Kidney epithelial cell (primary cell): ENCODE data around the gene CHML. TPM values are rescaled to one million over a fixed set of nuclear protein-coding genes. Genes with fewer than 3 reads are reported as not detected.

Source experiments
- DNase-seq: peaks from one replicate; pipeline ENCODE4 v3.0.0-alpha.2; 2010; ENCODE audit warnings: low read depth
- H3K27me3 ChIP-seq: 2 replicates; pipeline ENCODE4 v1.6.0; 2011; ENCODE audit warnings: low read length; ENCODE audit not compliant: control insufficient read depth, insufficient read depth
- H3K36me3 ChIP-seq: 2 replicates; pipeline ENCODE4 v1.5.1; 2011; ENCODE audit warnings: low read length; ENCODE audit not compliant: control insufficient read depth, insufficient read depth
- H3K4me3 ChIP-seq: 2 replicates; pipeline ENCODE4 v1.5.1; 2011; ENCODE audit warnings: low read depth, mild to moderate bottlenecking, control low read depth, low read length
- total RNA-seq: library from RNA; depleted of rRNA; stranded (reverse); fragments of >200 nt; gene quantifications from 2 replicates; pipeline ENCODE4 v1.2.3, GENCODE V29; 2015
- TF ChIP-seq, protein P1 (sequence below): IDR thresholded peaks from 2 replicates; pipeline ENCODE4 v1.5.1; 2011; ENCODE audit warnings: mild to moderate bottlenecking, moderate library complexity, low read length, control low read depth, inconsistent platforms; ENCODE audit not compliant: insufficient read depth, poor library complexity, severe bottlenecking

Gene CHML
- total RNA-seq, 1 donor from 2014 or later = 20.5 TPM

DNA sequence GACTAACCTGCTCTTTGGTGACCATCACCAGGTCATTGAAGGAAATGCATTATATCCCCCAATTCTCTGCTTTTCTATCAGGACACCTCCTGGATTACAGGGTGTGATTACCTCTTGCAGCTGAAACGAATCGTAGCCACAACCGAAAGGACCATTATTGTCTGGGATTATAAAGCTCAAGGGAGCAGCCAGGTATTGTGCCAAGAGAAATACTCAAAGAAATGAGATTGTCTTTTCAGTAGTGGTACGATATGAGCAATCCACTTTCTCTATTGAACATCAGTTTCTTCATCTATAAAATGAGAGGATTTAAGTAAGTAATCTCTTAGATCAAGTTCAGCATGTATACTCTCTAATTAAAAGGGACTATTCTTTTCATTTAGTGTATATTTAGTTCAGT, 39.2 kb upstream of the CHML start:
- H3K4me3 ChIP-seq = no peak overlapping the region
- no peak for DNase-seq
- H3K36me3 ChIP-seq = no peaks in the 10 kb centered on the region
- TF ChIP-seq, protein P1, sequence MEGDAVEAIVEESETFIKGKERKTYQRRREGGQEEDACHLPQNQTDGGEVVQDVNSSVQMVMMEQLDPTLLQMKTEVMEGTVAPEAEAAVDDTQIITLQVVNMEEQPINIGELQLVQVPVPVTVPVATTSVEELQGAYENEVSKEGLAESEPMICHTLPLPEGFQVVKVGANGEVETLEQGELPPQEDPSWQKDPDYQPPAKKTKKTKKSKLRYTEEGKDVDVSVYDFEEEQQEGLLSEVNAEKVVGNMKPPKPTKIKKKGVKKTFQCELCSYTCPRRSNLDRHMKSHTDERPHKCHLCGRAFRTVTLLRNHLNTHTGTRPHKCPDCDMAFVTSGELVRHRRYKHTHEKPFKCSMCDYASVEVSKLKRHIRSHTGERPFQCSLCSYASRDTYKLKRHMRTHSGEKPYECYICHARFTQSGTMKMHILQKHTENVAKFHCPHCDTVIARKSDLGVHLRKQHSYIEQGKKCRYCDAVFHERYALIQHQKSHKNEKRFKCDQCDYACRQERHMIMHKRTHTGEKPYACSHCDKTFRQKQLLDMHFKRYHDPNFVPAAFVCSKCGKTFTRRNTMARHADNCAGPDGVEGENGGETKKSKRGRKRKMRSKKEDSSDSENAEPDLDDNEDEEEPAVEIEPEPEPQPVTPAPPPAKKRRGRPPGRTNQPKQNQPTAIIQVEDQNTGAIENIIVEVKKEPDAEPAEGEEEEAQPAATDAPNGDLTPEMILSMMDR = no peak
- no peaks in the 10 kb centered on the region for H3K27me3 ChIP-seq

DNA sequence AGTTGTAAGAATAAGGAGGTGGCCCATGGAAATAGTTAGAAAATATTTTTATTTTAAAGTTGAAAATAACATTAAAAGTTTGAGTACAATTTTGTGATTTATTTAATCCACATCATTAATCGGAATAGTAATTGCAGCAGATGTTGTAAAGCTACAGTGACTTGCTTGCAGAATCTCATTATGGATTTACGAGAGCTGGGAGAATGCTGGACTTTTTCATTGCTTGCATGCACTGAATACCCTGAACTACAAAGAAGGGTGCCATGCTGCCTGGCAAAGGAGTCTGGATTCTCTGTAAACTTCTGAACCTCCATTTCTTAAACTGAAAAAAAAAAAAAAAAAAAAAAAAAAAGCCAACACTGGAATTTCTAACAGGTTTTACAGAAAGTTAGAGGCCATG, 38.4 kb upstream of the CHML start:
- H3K4me3 ChIP-seq = no peak overlapping the region
- H3K27me3 ChIP-seq = no peaks in the 10 kb centered on the region
- TF ChIP-seq, protein P1 = no peak
- no peak for DNase-seq
- H3K36me3 ChIP-seq = no peaks in the 10 kb centered on the region

GRCh38 chr1:241677201-241677600, 37.0 kb upstream of the CHML start:
- Histone ChIP-seq H3K4me3 (no peak overlapping the region), H3K27me3 (no peaks in the 10 kb centered on the region), H3K36me3 (no peaks in the 10 kb centered on the region)
- TF ChIP-seq, protein P1 = no peak
- no peak for DNase-seq

DNA sequence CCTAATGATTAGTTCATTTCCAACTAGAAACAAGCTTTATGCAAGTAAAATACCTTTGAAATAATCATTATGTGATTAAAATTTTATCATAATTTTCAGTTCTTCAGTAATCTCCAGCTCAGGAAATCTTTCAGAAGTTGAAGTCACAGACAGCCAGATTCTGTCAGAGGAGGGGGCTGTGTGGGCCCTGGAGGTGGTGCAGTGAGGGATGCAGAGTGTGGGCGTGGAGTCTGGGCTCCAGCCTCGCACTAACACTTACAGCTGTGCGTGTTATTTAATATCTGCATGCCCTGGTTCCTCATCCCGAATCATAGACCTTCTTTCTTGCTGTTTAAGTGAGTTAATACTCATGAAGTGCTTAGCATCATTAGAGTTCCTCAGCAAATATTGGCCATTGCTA, 35.8 kb upstream of the CHML start:
- no peaks in the 10 kb centered on the region for H3K27me3 ChIP-seq
- TF ChIP-seq, protein P1 = no peak
- no peak for DNase-seq
- no peaks in the 10 kb centered on the region for H3K36me3 ChIP-seq
- no peak overlapping the region for H3K4me3 ChIP-seq

DNA sequence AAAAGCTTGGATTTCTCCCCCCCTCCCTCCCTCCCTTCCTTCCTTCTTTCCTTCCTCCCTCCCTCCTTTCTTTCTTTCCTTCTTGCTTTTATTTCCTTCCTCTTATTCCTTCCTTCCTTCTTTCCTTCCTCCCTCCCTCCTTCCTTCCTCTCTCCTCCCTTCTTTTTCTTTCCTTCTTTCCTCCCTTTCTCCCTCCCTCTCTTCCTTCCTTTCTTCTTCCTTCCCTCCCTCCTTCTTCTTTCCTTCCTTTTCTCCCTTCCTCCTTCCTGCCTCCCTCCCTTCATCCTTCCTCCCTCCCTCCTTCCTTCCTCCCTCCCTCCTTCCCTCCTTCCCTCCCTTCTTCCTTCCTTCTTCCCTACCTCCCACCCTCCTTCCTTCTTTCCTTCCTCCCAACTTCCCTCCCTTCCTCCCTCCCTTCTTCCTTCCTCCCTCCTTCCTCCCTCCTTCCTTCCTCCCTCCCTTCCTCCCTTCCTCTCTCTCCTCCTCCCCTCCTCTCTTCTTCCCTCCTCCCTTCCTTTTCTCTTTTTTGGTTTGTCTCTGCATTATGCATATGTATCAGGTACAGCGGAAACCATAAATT, 34.7 kb upstream of the CHML start:
- Histone ChIP-seq H3K4me3 (no peak overlapping the region), H3K27me3 (no peaks in the 10 kb centered on the region), H3K36me3 (no peaks in the 10 kb centered on the region)
- no peak for DNase-seq
- TF ChIP-seq, protein P1 = no peak

- TF ChIP-seq, protein P1 = no peak
- Histone ChIP-seq H3K27me3 (no peaks in the 10 kb centered on the region), H3K36me3 (no peaks in the 10 kb centered on the region), H3K4me3 (no peak overlapping the region)
- DNase-seq = no peak
Observed at GRCh38 chr1:241672301-241672700, 32.1 kb upstream of the CHML start.
